Vagina (tissue), 2 donors: ENCODE results near the gene SRGAP3. TPM values are rescaled to one million over a fixed set of nuclear protein-coding genes. Genes with fewer than 3 reads are reported as not detected.

Experiments used
- DNase-seq, 2 donors: peaks; one replicate each; pipeline ENCODE4 v3.0.0-alpha.2; 2017; ENCODE audit errors: extremely low spot score in 2 of 2
- H3K27ac ChIP-seq: fragments of 200-600 bp; sonication (generic); one replicate; pipeline ENCODE4 v1.5.1; 2019
- H3K27me3 ChIP-seq: fragments of 200-600 bp; sonication (generic); one replicate; pipeline ENCODE4 v1.5.1; 2019
- H3K36me3 ChIP-seq, 2 donors: fragments of 200-600 bp; sonication (generic); one replicate each; pipeline ENCODE4 v1.5.1; 2017 to 2019
- H3K4me1 ChIP-seq: fragments of 200-600 bp; sonication (generic); one replicate; pipeline ENCODE4 v1.5.1; 2019
- H3K4me3 ChIP-seq, 2 donors: fragments of 200-600 bp; sonication (generic); 1 replicate in 1 of 2; 2 replicates in 1 of 2; pipeline ENCODE4 v1.5.1; 2016 to 2019
- H3K9me3 ChIP-seq: fragments of 200-600 bp; sonication (generic); one replicate; pipeline ENCODE4 v1.5.1; 2019
- POLR2A ChIP-seq, 2 donors: fragments of 450-650 bp; IDR thresholded peaks; one replicate each; pipeline ENCODE4 v1.6.1; 2017; ENCODE audit warnings: antibody characterized with exemption in 2 of 2, mild to moderate bottlenecking in 2 of 2, moderate library complexity in 2 of 2
- POLR2AphosphoS5 ChIP-seq, 2 donors: sonication (generic); formaldehyde crosslinking; IDR thresholded peaks; one replicate each; pipeline ENCODE4 v1.9.0; 2017; ENCODE audit warnings: antibody characterized with exemption in 2 of 2, mild to moderate bottlenecking in 2 of 2, low read depth in 1 of 2; ENCODE audit not compliant: insufficient read depth in 1 of 2
- intact Hi-C: fragments of 100-400 bp; cut with DNase I; formaldehyde crosslinking; loops from one replicate; pipeline ENCODE4 v1.15.1; 2023
- total RNA-seq: library from RNA; depleted of rRNA; stranded (reverse); fragments of >200 nt; gene quantifications from one replicate; pipeline ENCODE4 v1.2.3, GENCODE V29; 2016
- TF ChIP-seq, protein P1 (sequence below), 3 experiments: fragments of 450-650 bp in 2 of 3; fragments of 200-600 bp in 1 of 3; sonication (generic) in 1 of 3; IDR thresholded peaks; one replicate each; pipeline ENCODE4 v1.5.1; 2017 to 2019; ENCODE audit warnings: antibody characterized with exemption in 3 of 3, mild to moderate bottlenecking in 2 of 3, moderate library complexity in 2 of 3

The SRGAP3 gene
- total RNA-seq, 1 donor from 2014 or later, result 20.6 TPM

DNA sequence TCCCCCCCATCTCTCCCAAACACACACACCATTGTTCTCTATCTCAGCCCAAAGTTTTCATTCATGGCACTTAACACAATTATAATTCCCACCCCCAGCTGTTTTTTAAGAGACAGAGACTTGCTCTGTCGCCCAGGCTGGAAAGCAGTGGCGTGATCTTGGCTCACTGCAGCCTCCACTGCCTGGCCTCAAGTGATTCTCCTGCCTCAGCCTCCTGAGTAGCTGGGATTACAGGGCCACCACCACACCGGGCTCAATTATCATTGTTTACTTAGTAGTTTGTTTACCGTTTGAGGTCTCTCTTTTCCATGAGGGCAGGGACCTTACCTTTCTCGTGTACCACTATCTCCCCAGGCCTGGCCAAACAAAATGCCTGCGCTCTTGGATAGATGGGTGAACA lies 206.4 kb downstream of the SRGAP3 start:
- H3K27me3 ChIP-seq, result no peaks in the 10 kb centered on the region
- H3K36me3 ChIP-seq, result no peaks in the 10 kb centered on the region
- no peaks in the 10 kb centered on the region for H3K9me3 ChIP-seq
- no peak for DNase-seq
- intact Hi-C loops, result no loop called here
- H3K27ac ChIP-seq, result no peak overlapping the region
- H3K4me3 ChIP-seq, result no peak overlapping the region
- TF ChIP-seq, protein P1, sequence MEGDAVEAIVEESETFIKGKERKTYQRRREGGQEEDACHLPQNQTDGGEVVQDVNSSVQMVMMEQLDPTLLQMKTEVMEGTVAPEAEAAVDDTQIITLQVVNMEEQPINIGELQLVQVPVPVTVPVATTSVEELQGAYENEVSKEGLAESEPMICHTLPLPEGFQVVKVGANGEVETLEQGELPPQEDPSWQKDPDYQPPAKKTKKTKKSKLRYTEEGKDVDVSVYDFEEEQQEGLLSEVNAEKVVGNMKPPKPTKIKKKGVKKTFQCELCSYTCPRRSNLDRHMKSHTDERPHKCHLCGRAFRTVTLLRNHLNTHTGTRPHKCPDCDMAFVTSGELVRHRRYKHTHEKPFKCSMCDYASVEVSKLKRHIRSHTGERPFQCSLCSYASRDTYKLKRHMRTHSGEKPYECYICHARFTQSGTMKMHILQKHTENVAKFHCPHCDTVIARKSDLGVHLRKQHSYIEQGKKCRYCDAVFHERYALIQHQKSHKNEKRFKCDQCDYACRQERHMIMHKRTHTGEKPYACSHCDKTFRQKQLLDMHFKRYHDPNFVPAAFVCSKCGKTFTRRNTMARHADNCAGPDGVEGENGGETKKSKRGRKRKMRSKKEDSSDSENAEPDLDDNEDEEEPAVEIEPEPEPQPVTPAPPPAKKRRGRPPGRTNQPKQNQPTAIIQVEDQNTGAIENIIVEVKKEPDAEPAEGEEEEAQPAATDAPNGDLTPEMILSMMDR (IDR thresholded peaks at IDR 0.05), result no peak
- TF ChIP-seq POLR2A (IDR thresholded peaks at IDR 0.05) (no peak), POLR2AphosphoS5 (IDR thresholded peaks at IDR 0.05; ENCODE audit: insufficient read depth in 1 of 2, low read depth in 1 of 2) (no peak)
- no peaks in the 10 kb centered on the region for H3K4me1 ChIP-seq

DNA sequence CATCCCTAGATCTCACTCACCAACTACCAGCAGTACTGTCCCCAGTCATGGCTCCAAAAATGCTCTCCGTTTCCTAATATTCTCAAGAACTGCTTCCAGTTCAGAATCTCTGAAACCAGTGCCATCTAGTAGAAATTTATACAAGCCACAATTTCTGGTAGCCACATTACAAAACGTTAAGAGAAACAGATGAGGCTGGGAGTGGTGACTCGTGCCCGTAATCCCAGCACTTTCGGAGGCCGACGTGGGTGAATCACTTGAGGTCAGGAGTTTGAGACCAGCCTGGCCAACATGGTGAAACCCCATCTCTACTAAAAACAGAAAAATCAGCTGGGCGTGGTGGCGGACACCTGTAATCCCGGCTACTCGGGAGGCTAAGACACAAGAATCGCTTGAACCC lies 207.8 kb downstream of the SRGAP3 start:
- TF ChIP-seq, protein P1 (IDR thresholded peaks at IDR 0.05), result no peak
- TF ChIP-seq POLR2A (IDR thresholded peaks at IDR 0.05) (no peak), POLR2AphosphoS5 (IDR thresholded peaks at IDR 0.05; ENCODE audit: insufficient read depth in 1 of 2, low read depth in 1 of 2) (no peak)
- Histone ChIP-seq H3K27ac (no peak overlapping the region), H3K4me3 (no peak overlapping the region), H3K36me3 (no peaks in the 10 kb centered on the region), H3K4me1 (peaks cover 12% of the 10 kb centered on the region), H3K27me3 (no peaks in the 10 kb centered on the region), H3K9me3 (no peaks in the 10 kb centered on the region)
- intact Hi-C loops, result no loop called here
- DNase-seq, result no peak

DNA sequence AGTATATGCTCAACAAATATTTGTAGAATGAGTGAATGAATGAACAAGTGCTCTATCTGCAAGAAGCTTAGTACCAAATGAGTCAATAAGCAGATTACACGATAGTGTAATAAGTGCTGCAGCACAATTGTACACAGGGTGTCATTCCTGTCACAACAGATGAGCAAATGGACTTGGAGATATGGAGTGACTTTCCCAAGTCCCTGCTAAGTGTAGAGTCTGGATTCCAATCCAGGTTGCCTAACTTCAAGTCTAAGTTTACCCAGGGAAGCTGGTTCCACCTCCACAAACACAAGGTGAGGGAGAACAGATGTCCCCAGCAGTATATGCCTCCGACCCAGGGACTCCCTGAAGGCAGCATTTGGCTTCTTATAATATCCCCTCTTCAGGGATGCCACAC lies 208.4 kb downstream of the SRGAP3 start:
- TF ChIP-seq POLR2A (IDR thresholded peaks at IDR 0.05) (no peak), POLR2AphosphoS5 (IDR thresholded peaks at IDR 0.05; ENCODE audit: insufficient read depth in 1 of 2, low read depth in 1 of 2) (no peak)
- TF ChIP-seq, protein P1 (IDR thresholded peaks at IDR 0.05), result no peak
- H3K4me1 ChIP-seq, result peaks cover 15% of the 10 kb centered on the region
- intact Hi-C loops, result no loop called here
- no peak overlapping the region for H3K4me3 ChIP-seq
- H3K36me3 ChIP-seq, result no peaks in the 10 kb centered on the region
- H3K27ac ChIP-seq, result no peak overlapping the region
- H3K27me3 ChIP-seq, result no peaks in the 10 kb centered on the region
- no peaks in the 10 kb centered on the region for H3K9me3 ChIP-seq
- no peak for DNase-seq

DNA sequence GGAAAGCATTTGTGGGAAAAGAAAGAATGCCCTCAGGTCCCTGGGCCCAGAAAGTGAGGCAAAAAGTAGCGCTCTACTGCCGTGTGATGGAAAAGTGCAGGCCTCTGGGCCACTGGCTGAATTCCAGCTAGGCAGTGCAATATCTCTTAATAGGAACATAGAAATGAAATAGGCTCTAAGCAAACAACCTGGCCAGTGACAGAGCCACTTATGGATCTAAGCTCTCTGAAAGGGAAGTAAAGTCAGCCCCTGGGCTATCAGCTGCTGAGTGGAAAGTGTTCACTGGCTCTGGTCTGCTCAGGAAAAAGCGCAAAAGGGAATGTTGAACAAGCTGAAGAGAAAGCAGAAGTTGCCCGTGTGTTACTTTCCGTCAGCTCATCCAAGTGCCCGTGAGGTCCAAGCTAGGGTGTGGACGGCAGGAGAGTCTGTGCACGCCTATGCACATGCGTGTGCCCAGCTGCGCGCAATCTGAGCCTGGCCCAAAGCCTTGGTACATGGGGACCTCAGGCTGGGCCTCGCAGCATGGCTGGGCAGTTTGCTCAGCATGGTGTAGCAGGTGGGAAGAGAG lies 212.2 kb downstream of the SRGAP3 start:
- H3K4me3 ChIP-seq, result no peak overlapping the region
- no peak for DNase-seq
- TF ChIP-seq POLR2A (IDR thresholded peaks at IDR 0.05), result no peak
- intact Hi-C loops, result no loop called here
- H3K4me1 ChIP-seq, result peaks cover 15% of the 10 kb centered on the region
- no peaks in the 10 kb centered on the region for H3K27me3 ChIP-seq
- peak overlapping the region; percentile 39 for H3K27ac ChIP-seq
- H3K9me3 ChIP-seq, result no peaks in the 10 kb centered on the region
- no peaks in the 10 kb centered on the region for H3K36me3 ChIP-seq

DNA sequence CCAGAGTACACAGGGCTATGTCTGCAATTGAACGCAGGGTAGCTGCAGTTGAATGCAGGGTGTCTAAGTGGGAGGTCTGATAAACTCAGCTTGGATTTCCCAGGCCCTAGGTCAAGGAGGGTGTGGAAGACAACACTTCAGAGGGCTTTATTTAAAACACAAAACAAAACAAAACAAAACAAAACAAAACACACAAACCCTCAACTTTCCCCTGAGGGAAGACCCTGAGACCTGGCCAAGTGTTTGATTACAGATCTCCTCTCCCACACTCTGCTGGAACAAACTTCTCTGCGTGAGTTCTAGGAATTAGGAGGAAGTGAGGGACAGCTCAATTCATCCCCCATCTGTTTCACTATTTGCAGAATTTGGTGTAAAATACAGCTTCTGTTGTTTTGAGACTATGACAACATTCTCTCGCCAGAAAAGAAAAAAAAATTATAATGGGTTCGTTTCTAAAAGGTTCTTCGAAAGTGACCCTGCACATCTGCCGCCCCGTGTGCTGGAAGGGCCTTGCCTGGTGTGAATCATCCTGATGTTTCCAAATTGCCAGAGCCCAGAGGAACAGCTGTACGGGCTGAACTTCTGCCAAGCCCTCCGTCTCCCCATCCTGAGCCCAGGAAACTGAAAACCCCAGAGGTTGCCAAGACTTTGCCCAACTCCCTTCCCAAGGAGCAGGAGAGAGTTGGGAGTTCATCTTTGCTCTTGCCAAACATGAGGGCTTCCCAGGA lies 212.9 kb downstream of the SRGAP3 start:
- no peak overlapping the region for H3K4me3 ChIP-seq
- no peaks in the 10 kb centered on the region for H3K27me3 ChIP-seq
- peak overlapping the region; percentile 39 for H3K27ac ChIP-seq
- no peaks in the 10 kb centered on the region for H3K36me3 ChIP-seq
- peaks cover 15% of the 10 kb centered on the region for H3K4me1 ChIP-seq
- no peak for DNase-seq
- no peaks in the 10 kb centered on the region for H3K9me3 ChIP-seq
- peak in 1 of 2 donors; percentile 59 for TF ChIP-seq POLR2AphosphoS5 (IDR thresholded peaks at IDR 0.05; ENCODE audit: insufficient read depth in 1 of 2, low read depth in 1 of 2)
- TF ChIP-seq, protein P1 (IDR thresholded peaks at IDR 0.05), result no peak
- intact Hi-C loops, result no loop called here
